ENCODE measurements around the gene CDC42SE2. TPM values are rescaled to one million over a fixed set of nuclear protein-coding genes. Genes with fewer than 3 reads are reported as not detected.

Gene CDC42SE2
- total and polyA plus RNA-seq, 2 experiments from 2014 or later: 24.2 to 36.2 TPM

DNA sequence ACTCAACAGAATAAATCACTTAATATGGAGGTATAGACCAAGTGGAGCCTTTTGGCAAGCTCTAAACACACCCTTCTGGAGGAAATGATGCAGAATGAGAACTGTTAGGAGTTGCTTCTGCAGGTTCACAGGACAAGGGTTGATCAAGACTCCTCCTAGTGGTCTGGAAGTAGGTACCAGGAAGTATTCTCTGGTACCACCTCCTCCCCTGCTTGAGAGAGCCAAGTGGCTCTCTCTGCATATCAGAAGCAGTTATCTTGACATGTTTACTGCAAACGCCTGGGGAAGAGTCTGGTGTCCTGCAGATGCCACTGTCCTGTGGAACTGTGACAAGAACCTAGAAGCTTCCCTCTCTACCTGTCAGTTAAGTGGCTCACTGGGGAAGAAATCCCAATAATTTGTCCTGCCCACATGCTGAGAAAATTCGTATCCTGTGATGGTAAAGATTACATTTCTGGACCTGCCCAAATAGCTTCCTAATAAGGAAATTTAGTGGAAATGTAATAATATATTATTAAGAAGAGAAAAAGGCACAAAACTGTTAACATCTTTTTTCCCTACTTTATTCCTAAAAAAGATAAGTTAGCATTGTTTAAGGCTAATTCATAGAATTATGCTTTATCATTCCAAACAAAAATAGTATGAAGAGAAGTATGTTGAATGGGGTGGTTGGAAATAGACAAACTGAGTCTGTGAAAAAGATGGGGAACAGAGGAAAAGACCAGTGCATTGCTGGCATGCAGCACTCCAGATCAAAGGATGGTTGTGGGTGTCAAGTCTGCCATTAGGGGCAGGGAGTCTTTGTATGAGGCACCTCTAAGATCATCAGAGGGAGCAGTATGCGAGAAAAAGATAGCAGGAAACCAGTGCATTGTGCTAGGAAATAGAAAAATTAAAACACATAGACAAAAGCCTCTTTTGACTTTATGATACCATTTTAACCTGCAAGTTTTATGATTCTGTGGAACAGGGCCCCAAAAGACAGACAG lies 118.8 kb downstream of the CDC42SE2 start (continued):
- TF ChIP-seq, protein P1, sequence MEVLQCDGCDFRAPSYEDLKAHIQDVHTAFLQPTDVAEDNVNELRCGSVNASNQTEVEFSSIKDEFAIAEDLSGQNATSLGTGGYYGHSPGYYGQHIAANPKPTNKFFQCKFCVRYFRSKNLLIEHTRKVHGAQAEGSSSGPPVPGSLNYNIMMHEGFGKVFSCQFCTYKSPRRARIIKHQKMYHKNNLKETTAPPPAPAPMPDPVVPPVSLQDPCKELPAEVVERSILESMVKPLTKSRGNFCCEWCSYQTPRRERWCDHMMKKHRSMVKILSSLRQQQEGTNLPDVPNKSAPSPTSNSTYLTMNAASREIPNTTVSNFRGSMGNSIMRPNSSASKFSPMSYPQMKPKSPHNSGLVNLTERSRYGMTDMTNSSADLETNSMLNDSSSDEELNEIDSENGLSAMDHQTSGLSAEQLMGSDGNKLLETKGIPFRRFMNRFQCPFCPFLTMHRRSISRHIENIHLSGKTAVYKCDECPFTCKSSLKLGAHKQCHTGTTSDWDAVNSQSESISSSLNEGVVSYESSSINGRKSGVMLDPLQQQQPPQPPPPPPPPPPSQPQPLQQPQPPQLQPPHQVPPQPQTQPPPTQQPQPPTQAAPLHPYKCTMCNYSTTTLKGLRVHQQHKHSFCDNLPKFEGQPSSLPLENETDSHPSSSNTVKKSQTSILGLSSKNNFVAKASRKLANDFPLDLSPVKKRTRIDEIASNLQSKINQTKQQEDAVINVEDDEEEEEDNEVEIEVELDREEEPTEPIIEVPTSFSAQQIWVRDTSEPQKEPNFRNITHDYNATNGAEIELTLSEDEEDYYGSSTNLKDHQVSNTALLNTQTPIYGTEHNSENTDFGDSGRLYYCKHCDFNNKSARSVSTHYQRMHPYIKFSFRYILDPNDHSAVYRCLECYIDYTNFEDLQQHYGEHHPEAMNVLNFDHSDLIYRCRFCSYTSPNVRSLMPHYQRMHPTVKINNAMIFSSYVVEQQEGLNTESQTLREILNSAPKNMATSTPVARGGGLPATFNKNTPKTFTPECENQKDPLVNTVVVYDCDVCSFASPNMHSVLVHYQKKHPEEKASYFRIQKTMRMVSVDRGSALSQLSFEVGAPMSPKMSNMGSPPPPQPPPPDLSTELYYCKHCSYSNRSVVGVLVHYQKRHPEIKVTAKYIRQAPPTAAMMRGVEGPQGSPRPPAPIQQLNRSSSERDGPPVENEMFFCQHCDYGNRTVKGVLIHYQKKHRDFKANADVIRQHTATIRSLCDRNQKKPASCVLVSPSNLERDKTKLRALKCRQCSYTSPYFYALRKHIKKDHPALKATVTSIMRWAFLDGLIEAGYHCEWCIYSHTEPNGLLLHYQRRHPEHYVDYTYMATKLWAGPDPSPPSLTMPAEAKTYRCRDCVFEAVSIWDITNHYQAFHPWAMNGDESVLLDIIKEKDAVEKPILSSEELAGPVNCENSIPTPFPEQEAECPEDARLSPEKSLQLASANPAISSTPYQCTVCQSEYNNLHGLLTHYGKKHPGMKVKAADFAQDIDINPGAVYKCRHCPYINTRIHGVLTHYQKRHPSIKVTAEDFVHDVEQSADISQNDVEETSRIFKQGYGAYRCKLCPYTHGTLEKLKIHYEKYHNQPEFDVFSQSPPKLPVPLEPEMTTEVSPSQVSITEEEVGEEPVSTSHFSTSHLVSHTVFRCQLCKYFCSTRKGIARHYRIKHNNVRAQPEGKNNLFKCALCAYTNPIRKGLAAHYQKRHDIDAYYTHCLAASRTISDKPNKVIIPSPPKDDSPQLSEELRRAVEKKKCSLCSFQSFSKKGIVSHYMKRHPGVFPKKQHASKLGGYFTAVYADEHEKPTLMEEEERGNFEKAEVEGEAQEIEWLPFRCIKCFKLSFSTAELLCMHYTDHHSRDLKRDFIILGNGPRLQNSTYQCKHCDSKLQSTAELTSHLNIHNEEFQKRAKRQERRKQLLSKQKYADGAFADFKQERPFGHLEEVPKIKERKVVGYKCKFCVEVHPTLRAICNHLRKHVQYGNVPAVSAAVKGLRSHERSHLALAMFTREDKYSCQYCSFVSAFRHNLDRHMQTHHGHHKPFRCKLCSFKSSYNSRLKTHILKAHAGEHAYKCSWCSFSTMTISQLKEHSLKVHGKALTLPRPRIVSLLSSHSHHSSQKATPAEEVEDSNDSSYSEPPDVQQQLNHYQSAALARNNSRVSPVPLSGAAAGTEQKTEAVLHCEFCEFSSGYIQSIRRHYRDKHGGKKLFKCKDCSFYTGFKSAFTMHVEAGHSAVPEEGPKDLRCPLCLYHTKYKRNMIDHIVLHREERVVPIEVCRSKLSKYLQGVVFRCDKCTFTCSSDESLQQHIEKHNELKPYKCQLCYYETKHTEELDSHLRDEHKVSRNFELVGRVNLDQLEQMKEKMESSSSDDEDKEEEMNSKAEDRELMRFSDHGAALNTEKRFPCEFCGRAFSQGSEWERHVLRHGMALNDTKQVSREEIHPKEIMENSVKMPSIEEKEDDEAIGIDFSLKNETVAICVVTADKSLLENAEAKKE (CRISPR knock-in tag; IDR thresholded peaks at IDR 0.05): no peak

DNA sequence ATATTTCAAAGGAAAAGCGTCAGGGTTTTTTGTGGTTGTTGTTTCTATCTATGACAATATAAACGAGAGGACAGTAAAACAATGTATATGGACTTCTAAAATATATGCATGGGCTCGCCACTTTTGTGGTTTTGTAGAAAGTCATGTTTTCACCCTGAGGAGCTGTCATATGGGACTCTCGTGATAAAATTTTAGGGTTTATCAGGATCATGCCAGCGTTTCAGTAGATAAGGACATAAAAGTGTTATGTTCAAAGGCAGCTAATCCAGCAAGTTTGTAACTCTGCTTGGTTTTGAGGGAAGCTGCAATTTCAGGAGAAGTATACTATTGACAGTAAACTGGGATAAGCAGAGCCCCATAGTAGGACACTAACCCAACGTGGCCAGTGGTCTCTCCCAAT lies 120.3 kb downstream of the CDC42SE2 start:
- Histone ChIP-seq H3K9me2 (ENCODE audit: insufficient read depth) (no peaks in the 10 kb centered on the region), H3K79me2 (replicated peaks; ENCODE audit: insufficient read depth) (0 out of 2 replicates have a peak, but pooled peaks cover 9% of the 10 kb centered on the region), H2AFZ (no peak overlapping the region), H3K36me3 (ENCODE audit: insufficient read depth) (no peaks in the 10 kb centered on the region), H4K20me1 (replicated peaks; ENCODE audit: insufficient read depth) (no peaks in the 10 kb centered on the region), H3K27me3 (ENCODE audit: insufficient read depth) (no peaks in the 10 kb centered on the region), H3K27ac (ENCODE audit: low read depth) (no peak overlapping the region), H3K4me3 (no peak overlapping the region), H3K4me2 (no peak overlapping the region), H3F3A (replicated peaks; ENCODE audit: low read depth) (no peaks in the 10 kb centered on the region), H3K4me1 (ENCODE audit: insufficient read depth) (peaks cover 14% of the 10 kb centered on the region)
- TF ChIP-seq, protein P2, sequence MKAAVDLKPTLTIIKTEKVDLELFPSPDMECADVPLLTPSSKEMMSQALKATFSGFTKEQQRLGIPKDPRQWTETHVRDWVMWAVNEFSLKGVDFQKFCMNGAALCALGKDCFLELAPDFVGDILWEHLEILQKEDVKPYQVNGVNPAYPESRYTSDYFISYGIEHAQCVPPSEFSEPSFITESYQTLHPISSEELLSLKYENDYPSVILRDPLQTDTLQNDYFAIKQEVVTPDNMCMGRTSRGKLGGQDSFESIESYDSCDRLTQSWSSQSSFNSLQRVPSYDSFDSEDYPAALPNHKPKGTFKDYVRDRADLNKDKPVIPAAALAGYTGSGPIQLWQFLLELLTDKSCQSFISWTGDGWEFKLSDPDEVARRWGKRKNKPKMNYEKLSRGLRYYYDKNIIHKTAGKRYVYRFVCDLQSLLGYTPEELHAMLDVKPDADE (IDR thresholded peaks at IDR 0.05): no peak
- TF ChIP-seq ZNF331 (CRISPR knock-in tag; IDR thresholded peaks at IDR 0.05; ENCODE audit: low read depth) (no peak), NANOG (IDR thresholded peaks at IDR 0.05; ENCODE audit: borderline replicate concordance) (no peak), STAT1 (IDR thresholded peaks at IDR 0.05; ENCODE audit: unreplicated experiment) (no peak)
- TF ChIP-seq, protein P3, sequence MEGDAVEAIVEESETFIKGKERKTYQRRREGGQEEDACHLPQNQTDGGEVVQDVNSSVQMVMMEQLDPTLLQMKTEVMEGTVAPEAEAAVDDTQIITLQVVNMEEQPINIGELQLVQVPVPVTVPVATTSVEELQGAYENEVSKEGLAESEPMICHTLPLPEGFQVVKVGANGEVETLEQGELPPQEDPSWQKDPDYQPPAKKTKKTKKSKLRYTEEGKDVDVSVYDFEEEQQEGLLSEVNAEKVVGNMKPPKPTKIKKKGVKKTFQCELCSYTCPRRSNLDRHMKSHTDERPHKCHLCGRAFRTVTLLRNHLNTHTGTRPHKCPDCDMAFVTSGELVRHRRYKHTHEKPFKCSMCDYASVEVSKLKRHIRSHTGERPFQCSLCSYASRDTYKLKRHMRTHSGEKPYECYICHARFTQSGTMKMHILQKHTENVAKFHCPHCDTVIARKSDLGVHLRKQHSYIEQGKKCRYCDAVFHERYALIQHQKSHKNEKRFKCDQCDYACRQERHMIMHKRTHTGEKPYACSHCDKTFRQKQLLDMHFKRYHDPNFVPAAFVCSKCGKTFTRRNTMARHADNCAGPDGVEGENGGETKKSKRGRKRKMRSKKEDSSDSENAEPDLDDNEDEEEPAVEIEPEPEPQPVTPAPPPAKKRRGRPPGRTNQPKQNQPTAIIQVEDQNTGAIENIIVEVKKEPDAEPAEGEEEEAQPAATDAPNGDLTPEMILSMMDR (conservative IDR thresholded peaks at IDR 0.05; ENCODE audit: low read depth in 2 of 2): no peak
- no peak for DNase-seq (ENCODE audit: low spot score)
- Mint-ChIP-seq H3K4me1 (peaks cover 19% of the 10 kb centered on the region; the same call in 2 of the 3 replicates), H3K27ac (no peak overlapping the region), H3K9me3 (no peaks in the 10 kb centered on the region), H3K27me3 (ENCODE audit: insufficient read depth, low read depth, poor library complexity) (peaks cover 3% of the 10 kb centered on the region), H3K4me3 (no peak overlapping the region), H3K36me3 (ENCODE audit: low read depth) (no peaks in the 10 kb centered on the region)
- no peak for ATAC-seq
